GM12878 (cell line): Measurements from ENCODE around the gene SLC2A1. TPM values are rescaled to one million over a fixed set of nuclear protein-coding genes. Genes with fewer than 3 reads are reported as not detected.

Experiments
- ASH2L ChIP-seq: fragments of 300-600, 200-600 bp; sonication (generic); IDR thresholded peaks from 2 replicates; pipeline ENCODE4 v1.6.1; 2017; ENCODE audit warnings: low read depth, mild to moderate bottlenecking, borderline replicate concordance
- DPF2 ChIP-seq: fragments of 450-650 bp; IDR thresholded peaks from 2 replicates; pipeline ENCODE4 v1.6.1; 2017; ENCODE audit warnings: mild to moderate bottlenecking
- PAX8 ChIP-seq: fragments of 450-650 bp; IDR thresholded peaks from 2 replicates; pipeline ENCODE4 v1.6.1; 2017; ENCODE audit warnings: mild to moderate bottlenecking, moderate library complexity
- SRF ChIP-seq, 2 experiments: IDR thresholded peaks; 2 replicates each; pipeline ENCODE4 v1.6.1; 2011; ENCODE audit warnings: low read depth in 2 of 2, low read length in 2 of 2, mild to moderate bottlenecking in 1 of 2, moderate library complexity in 1 of 2
- STAT1 ChIP-seq: fragments of 450-650 bp; conservative IDR thresholded peaks from 2 replicates; pipeline ENCODE4 v1.6.1; 2014; ENCODE audit warnings: antibody characterized with exemption, mild to moderate bottlenecking
- SUZ12 ChIP-seq: fragments of 200-600 bp; sonication (generic); IDR thresholded peaks from one replicate; pipeline ENCODE4 v1.6.1; 2018; ENCODE audit warnings: antibody characterized with exemption, mild to moderate bottlenecking; ENCODE audit not compliant: unreplicated experiment
- ZNF207 ChIP-seq: fragments of 450-650 bp; IDR thresholded peaks from 2 replicates; pipeline ENCODE4 v1.6.1; 2014; ENCODE audit warnings: antibody characterized with exemption, mild to moderate bottlenecking, borderline replicate concordance
- polyA plus RNA-seq, 11 experiments: library from polyadenylated mRNA; depleted of rRNA in 4 of 11; unstranded in 6 of 11; stranded (reverse) in 5 of 11; fragments of >200 nt; fragmentation: Nextera tagmentation in 4 of 11; fragmentation: Illumina TruSeq in 1 of 11; extraction: Ambion mirVana in 4 of 11; extraction: Trizol in 1 of 11; gene quantifications; 1 replicate in 1 of 11; 2 replicates in 10 of 11; pipeline versions ENCODE4 v1.2.1 to v1.2.3, GENCODE V29; 2011 to 2016; ENCODE audit warnings: inconsistent platforms in 2 of 11, missing spikeins in 2 of 11, low read depth in 1 of 11
- total RNA-seq, 4 experiments: library from RNA; depleted of rRNA in 3 of 4; stranded (reverse); fragments of >200 nt in 3 of 4; fragmentation: Illumina TruSeq in 1 of 4; extraction: Trizol in 1 of 4; gene quantifications; 2 replicates each; pipeline versions ENCODE4 v1.2.1 to v1.2.3, GENCODE V29; 2013 to 2021
- TF ChIP-seq, protein P1 (sequence below): fragments of 450-650 bp; conservative IDR thresholded peaks from 2 replicates; pipeline ENCODE4 v1.6.1; 2017; ENCODE audit warnings: mild to moderate bottlenecking, moderate library complexity
- TF ChIP-seq, protein P2 (sequence below): fragments of 450-650 bp; IDR thresholded peaks from 2 replicates; pipeline ENCODE4 v1.6.1; 2017; ENCODE audit warnings: mild to moderate bottlenecking, moderate library complexity
- TF ChIP-seq, protein P3 (sequence below): fragments of 450-650 bp; IDR thresholded peaks from 2 replicates; pipeline ENCODE4 v1.6.1; 2017; ENCODE audit warnings: mild to moderate bottlenecking, low read depth, inconsistent platforms; ENCODE audit not compliant: poor library complexity, severe bottlenecking
- TF ChIP-seq, protein P4 (sequence below): fragments of 450-650 bp; IDR thresholded peaks from 2 replicates; pipeline ENCODE4 v1.6.1; 2017; ENCODE audit warnings: mild to moderate bottlenecking, moderate library complexity
- TF ChIP-seq, protein P5 (sequence below): fragments of 450-650 bp; formaldehyde crosslinking; IDR thresholded peaks from 2 replicates; pipeline ENCODE4 v1.4.0; 2020; ENCODE audit warnings: mild to moderate bottlenecking, moderate library complexity

The SLC2A1 gene
- total and polyA plus RNA-seq, 10 of the 15 experiments (the other 5 are each of a cell fraction or from before 2014, with no cell fraction given), result 5.7 to 66.0 (median 44.2) TPM

DNA sequence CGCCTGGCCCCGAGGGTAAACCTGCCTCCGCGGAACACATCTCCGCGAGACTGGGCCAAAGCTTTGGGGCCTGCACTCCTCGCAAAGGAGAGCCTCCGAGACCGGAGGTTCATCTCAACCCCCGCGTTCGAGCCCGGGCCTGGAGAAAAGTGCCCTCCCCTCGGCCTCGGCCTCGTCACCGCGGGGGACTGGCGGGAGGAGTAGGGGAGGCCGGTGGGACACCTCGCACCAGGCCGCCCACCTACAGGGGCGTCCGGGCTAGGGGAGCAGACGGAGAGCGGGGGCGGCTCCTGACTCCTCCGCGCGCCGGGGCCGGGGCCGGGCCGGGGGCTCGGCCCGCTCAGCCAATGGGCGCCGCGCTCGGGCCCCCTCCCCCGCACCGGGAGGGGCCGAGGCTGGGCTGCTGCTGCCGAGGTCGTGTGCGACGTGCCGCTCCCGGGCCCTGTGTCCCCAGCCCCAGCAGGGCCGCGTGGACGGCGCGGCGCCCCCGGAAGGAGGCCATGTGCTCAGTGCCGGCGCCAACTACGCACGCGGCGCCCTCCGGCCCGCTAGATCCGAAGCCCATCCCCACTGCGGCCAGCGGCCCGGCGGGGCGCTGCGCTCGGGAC, 684 bp downstream of the SLC2A1 start (continued):
- TF ChIP-seq, protein P1, sequence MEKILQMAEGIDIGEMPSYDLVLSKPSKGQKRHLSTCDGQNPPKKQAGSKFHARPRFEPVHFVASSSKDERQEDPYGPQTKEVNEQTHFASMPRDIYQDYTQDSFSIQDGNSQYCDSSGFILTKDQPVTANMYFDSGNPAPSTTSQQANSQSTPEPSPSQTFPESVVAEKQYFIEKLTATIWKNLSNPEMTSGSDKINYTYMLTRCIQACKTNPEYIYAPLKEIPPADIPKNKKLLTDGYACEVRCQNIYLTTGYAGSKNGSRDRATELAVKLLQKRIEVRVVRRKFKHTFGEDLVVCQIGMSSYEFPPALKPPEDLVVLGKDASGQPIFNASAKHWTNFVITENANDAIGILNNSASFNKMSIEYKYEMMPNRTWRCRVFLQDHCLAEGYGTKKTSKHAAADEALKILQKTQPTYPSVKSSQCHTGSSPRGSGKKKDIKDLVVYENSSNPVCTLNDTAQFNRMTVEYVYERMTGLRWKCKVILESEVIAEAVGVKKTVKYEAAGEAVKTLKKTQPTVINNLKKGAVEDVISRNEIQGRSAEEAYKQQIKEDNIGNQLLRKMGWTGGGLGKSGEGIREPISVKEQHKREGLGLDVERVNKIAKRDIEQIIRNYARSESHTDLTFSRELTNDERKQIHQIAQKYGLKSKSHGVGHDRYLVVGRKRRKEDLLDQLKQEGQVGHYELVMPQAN, result peak; percentile 91; the same call in 1 of the 2 replicates
- TF ChIP-seq ZNF207 (no peak), DPF2 (peak; percentile 81), SUZ12 (no peak), PAX8 (no peak), ASH2L (no peak), STAT1 (no peak; the same call in 1 of the 2 replicates), SRF (IDR thresholded peaks at IDR 0.05; ENCODE audit: low read depth in 2 of 2, low read length in 2 of 2) (no peak)
- TF ChIP-seq, protein P2, sequence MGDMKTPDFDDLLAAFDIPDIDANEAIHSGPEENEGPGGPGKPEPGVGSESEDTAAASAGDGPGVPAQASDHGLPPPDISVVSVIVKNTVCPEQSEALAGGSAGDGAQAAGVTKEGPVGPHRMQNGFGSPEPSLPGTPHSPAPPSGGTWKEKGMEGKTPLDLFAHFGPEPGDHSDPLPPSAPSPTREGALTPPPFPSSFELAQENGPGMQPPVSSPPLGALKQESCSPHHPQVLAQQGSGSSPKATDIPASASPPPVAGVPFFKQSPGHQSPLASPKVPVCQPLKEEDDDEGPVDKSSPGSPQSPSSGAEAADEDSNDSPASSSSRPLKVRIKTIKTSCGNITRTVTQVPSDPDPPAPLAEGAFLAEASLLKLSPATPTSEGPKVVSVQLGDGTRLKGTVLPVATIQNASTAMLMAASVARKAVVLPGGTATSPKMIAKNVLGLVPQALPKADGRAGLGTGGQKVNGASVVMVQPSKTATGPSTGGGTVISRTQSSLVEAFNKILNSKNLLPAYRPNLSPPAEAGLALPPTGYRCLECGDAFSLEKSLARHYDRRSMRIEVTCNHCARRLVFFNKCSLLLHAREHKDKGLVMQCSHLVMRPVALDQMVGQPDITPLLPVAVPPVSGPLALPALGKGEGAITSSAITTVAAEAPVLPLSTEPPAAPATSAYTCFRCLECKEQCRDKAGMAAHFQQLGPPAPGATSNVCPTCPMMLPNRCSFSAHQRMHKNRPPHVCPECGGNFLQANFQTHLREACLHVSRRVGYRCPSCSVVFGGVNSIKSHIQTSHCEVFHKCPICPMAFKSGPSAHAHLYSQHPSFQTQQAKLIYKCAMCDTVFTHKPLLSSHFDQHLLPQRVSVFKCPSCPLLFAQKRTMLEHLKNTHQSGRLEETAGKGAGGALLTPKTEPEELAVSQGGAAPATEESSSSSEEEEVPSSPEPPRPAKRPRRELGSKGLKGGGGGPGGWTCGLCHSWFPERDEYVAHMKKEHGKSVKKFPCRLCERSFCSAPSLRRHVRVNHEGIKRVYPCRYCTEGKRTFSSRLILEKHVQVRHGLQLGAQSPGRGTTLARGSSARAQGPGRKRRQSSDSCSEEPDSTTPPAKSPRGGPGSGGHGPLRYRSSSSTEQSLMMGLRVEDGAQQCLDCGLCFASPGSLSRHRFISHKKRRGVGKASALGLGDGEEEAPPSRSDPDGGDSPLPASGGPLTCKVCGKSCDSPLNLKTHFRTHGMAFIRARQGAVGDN, result no peak; the same call in 1 of the 2 replicates
- TF ChIP-seq, protein P3, sequence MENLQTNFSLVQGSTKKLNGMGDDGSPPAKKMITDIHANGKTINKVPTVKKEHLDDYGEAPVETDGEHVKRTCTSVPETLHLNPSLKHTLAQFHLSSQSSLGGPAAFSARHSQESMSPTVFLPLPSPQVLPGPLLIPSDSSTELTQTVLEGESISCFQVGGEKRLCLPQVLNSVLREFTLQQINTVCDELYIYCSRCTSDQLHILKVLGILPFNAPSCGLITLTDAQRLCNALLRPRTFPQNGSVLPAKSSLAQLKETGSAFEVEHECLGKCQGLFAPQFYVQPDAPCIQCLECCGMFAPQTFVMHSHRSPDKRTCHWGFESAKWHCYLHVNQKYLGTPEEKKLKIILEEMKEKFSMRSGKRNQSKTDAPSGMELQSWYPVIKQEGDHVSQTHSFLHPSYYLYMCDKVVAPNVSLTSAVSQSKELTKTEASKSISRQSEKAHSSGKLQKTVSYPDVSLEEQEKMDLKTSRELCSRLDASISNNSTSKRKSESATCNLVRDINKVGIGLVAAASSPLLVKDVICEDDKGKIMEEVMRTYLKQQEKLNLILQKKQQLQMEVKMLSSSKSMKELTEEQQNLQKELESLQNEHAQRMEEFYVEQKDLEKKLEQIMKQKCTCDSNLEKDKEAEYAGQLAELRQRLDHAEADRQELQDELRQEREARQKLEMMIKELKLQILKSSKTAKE, result no peak
- TF ChIP-seq, protein P4, sequence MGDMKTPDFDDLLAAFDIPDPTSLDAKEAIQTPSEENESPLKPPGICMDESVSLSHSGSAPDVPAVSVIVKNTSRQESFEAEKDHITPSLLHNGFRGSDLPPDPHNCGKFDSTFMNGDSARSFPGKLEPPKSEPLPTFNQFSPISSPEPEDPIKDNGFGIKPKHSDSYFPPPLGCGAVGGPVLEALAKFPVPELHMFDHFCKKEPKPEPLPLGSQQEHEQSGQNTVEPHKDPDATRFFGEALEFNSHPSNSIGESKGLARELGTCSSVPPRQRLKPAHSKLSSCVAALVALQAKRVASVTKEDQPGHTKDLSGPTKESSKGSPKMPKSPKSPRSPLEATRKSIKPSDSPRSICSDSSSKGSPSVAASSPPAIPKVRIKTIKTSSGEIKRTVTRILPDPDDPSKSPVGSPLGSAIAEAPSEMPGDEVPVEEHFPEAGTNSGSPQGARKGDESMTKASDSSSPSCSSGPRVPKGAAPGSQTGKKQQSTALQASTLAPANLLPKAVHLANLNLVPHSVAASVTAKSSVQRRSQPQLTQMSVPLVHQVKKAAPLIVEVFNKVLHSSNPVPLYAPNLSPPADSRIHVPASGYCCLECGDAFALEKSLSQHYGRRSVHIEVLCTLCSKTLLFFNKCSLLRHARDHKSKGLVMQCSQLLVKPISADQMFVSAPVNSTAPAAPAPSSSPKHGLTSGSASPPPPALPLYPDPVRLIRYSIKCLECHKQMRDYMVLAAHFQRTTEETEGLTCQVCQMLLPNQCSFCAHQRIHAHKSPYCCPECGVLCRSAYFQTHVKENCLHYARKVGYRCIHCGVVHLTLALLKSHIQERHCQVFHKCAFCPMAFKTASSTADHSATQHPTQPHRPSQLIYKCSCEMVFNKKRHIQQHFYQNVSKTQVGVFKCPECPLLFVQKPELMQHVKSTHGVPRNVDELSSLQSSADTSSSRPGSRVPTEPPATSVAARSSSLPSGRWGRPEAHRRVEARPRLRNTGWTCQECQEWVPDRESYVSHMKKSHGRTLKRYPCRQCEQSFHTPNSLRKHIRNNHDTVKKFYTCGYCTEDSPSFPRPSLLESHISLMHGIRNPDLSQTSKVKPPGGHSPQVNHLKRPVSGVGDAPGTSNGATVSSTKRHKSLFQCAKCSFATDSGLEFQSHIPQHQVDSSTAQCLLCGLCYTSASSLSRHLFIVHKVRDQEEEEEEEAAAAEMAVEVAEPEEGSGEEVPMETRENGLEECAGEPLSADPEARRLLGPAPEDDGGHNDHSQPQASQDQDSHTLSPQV, result no peak
- TF ChIP-seq, protein P5, sequence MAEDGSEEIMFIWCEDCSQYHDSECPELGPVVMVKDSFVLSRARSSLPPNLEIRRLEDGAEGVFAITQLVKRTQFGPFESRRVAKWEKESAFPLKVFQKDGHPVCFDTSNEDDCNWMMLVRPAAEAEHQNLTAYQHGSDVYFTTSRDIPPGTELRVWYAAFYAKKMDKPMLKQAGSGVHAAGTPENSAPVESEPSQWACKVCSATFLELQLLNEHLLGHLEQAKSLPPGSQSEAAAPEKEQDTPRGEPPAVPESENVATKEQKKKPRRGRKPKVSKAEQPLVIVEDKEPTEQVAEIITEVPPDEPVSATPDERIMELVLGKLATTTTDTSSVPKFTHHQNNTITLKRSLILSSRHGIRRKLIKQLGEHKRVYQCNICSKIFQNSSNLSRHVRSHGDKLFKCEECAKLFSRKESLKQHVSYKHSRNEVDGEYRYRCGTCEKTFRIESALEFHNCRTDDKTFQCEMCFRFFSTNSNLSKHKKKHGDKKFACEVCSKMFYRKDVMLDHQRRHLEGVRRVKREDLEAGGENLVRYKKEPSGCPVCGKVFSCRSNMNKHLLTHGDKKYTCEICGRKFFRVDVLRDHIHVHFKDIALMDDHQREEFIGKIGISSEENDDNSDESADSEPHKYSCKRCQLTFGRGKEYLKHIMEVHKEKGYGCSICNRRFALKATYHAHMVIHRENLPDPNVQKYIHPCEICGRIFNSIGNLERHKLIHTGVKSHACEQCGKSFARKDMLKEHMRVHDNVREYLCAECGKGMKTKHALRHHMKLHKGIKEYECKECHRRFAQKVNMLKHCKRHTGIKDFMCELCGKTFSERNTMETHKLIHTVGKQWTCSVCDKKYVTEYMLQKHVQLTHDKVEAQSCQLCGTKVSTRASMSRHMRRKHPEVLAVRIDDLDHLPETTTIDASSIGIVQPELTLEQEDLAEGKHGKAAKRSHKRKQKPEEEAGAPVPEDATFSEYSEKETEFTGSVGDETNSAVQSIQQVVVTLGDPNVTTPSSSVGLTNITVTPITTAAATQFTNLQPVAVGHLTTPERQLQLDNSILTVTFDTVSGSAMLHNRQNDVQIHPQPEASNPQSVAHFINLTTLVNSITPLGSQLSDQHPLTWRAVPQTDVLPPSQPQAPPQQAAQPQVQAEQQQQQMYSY (CRISPR knock-in tag), result no peak
